Neuronal stem cell (in vitro differentiated cells): Measurements from ENCODE around the gene TMEM86B.
A peak's percentile ranks its signal among the peaks of the same experiment; 100 is the strongest.

ENCODE experiments used
- DNase-seq: peaks from one replicate; pipeline ENCODE4 v3.0.0-alpha.2; 2013; ENCODE audit warnings: low spot score
- H2AFZ ChIP-seq: one replicate; pipeline ENCODE4 v1.6.1; 2013; ENCODE audit warnings: mild to moderate bottlenecking, low read length, inconsistent platforms
- H2AK5ac ChIP-seq: 2 replicates; pipeline ENCODE4 v1.6.1; 2013; ENCODE audit warnings: low read depth, mild to moderate bottlenecking, inconsistent platforms, low read length, moderate library complexity, mixed read lengths
- H2BK120ac ChIP-seq: 2 replicates; pipeline ENCODE4 v1.6.1; 2013; ENCODE audit warnings: low read depth, mild to moderate bottlenecking, inconsistent platforms, low read length, moderate library complexity, mixed read lengths
- H2BK12ac ChIP-seq: one replicate; pipeline ENCODE4 v1.6.1; 2013; ENCODE audit warnings: low read length, inconsistent platforms
- H2BK15ac ChIP-seq: 2 replicates; pipeline ENCODE4 v1.6.1; 2013; ENCODE audit warnings: mild to moderate bottlenecking, low read length, inconsistent platforms, mixed read lengths
- H2BK5ac ChIP-seq: one replicate; pipeline ENCODE4 v1.6.1; 2013; ENCODE audit warnings: inconsistent platforms, mild to moderate bottlenecking, low read length, moderate library complexity
- H3K14ac ChIP-seq: one replicate; pipeline ENCODE4 v1.6.1; 2013; ENCODE audit warnings: low read length, inconsistent platforms
- H3K18ac ChIP-seq: 2 replicates; pipeline ENCODE4 v1.6.1; 2013; ENCODE audit warnings: low read length, inconsistent platforms
- H3K23ac ChIP-seq: 2 replicates; pipeline ENCODE4 v1.6.1; 2013; ENCODE audit warnings: low read depth, mild to moderate bottlenecking, mixed read lengths, low read length, inconsistent platforms; ENCODE audit not compliant: poor library complexity
- H3K27ac ChIP-seq: replicated peaks from 3 replicates; pipeline ENCODE4 v1.5.1; 2013; ENCODE audit warnings: low read length, inconsistent platforms
- H3K27me3 ChIP-seq, 3 experiments: 2 replicates each; pipeline ENCODE4 v1.6.1; 2013; ENCODE audit warnings: low read length in 3 of 3, mild to moderate bottlenecking in 2 of 3, inconsistent platforms in 1 of 3, low read depth in 1 of 3, mixed read lengths in 1 of 3, moderate library complexity in 1 of 3; ENCODE audit not compliant: control insufficient read depth in 3 of 3, insufficient read depth in 3 of 3
- H3K36me3 ChIP-seq, 2 donors: replicated peaks in 1 of 2; 2 replicates each; pipeline ENCODE4 v1.6.1; 2013; ENCODE audit warnings: low read length in 2 of 2; ENCODE audit not compliant: control insufficient read depth in 2 of 2, insufficient read depth in 2 of 2
- H3K4ac ChIP-seq: 2 replicates; pipeline ENCODE4 v1.6.1; 2013; ENCODE audit warnings: inconsistent platforms, mild to moderate bottlenecking, low read length, moderate library complexity
- H3K4me1 ChIP-seq, 2 donors: 1 replicate in 1 of 2; 2 replicates in 1 of 2; pipeline ENCODE4 v1.6.1; 2013; ENCODE audit warnings: low read length in 2 of 2, low read depth in 1 of 2; ENCODE audit not compliant: control insufficient read depth in 2 of 2, insufficient read depth in 1 of 2
- H3K4me2 ChIP-seq: one replicate; pipeline ENCODE4 v1.6.1; 2013; ENCODE audit warnings: mild to moderate bottlenecking, low read length, inconsistent platforms; ENCODE audit not compliant: insufficient read depth, poor library complexity, severe bottlenecking
- H3K4me3 ChIP-seq, 2 donors: 2 replicates each; pipeline ENCODE4 v1.5.1; 2013; ENCODE audit warnings: low read length in 2 of 2, mild to moderate bottlenecking in 2 of 2, inconsistent platforms in 1 of 2, moderate library complexity in 1 of 2
- H3K79me1 ChIP-seq: one replicate; pipeline ENCODE4 v1.6.1; 2013; ENCODE audit warnings: low read depth, mild to moderate bottlenecking, inconsistent platforms, low read length, moderate library complexity
- H3K9ac ChIP-seq: one replicate; pipeline ENCODE4 v1.6.1; 2013; ENCODE audit warnings: mild to moderate bottlenecking, low read depth, low read length, inconsistent platforms; ENCODE audit not compliant: poor library complexity
- H3K9me3 ChIP-seq, 2 donors: replicated peaks in 1 of 2; 2 replicates each; pipeline versions ENCODE3 to v1.6.1; 2013; ENCODE audit warnings: low read length in 2 of 2, mild to moderate bottlenecking in 2 of 2, inconsistent platforms in 1 of 2, low read depth in 1 of 2, mixed read lengths in 1 of 2, moderate library complexity in 1 of 2; ENCODE audit not compliant: control insufficient read depth in 2 of 2, insufficient read depth in 1 of 2
- H4K8ac ChIP-seq: one replicate; pipeline ENCODE4 v1.6.1; 2013; ENCODE audit warnings: low read depth, mild to moderate bottlenecking, inconsistent platforms, low read length, moderate library complexity
- H4K91ac ChIP-seq: one replicate; pipeline ENCODE4 v1.6.1; 2013; ENCODE audit warnings: low read length, low read depth, mild to moderate bottlenecking, inconsistent platforms; ENCODE audit not compliant: poor library complexity
- WGBS, 2 donors: extraction: QIAGEN DNeasy Blood & Tissue Kit; methylation state at CpG; one replicate each; pipeline ENCODE4 v1.1.7; 2013; ENCODE audit warnings: missing lambda C conversion rate in 2 of 2, mixed read lengths in 1 of 2; ENCODE audit not compliant: insufficient read length in 2 of 2, insufficient replicate concordance in 1 of 2; ENCODE audit errors: extremely low coverage in 2 of 2; 5-methylcytosine and 5-hydroxymethylcytosine counted together

The TMEM86B gene

GRCh38 chr19:55245236-55245904 lies 16.8 kb upstream of the TMEM86B start:
- Histone ChIP-seq H3K9me3 (peaks cover 0 to 2% of the 10 kb centered on the region in 2 donors), H2BK120ac (no peak overlapping the region), H3K4me2 (no peak overlapping the region), H3K18ac (no peak overlapping the region), H3K27me3 (no peaks in the 10 kb centered on the region), H4K8ac (no peak overlapping the region), H3K23ac (peak overlapping the region; percentile 34), H3K4me3 (no peak overlapping the region), H2BK15ac (no peak overlapping the region), H4K91ac (no peak overlapping the region), H2AK5ac (no peak overlapping the region), H3K4ac (no peak overlapping the region), H2BK5ac (peak overlapping the region; percentile 24), H3K27ac (no peak overlapping the region), H3K4me1 (no peaks in the 10 kb centered on the region), H3K9ac (no peak overlapping the region), H3K36me3 (peaks cover 46 to 74% of the 10 kb centered on the region in 2 donors), H3K79me1 (peaks cover 25% of the 10 kb centered on the region), H3K14ac (no peak overlapping the region), H2AFZ (no peak overlapping the region), H2BK12ac (no peak overlapping the region)
- no peak for DNase-seq
- whole genome bisulfite sequencing, 2 donors, result no CpG with 5 or more reads among the region's 23 CpGs

- peaks cover 23% of the 10 kb centered on the region for H3K79me1 ChIP-seq
- H4K8ac ChIP-seq, result no peak overlapping the region
- no peaks in the 10 kb centered on the region for H3K4me1 ChIP-seq
- H3K23ac ChIP-seq, result no peak overlapping the region
- no peak overlapping the region for H2BK12ac ChIP-seq
- peaks cover 54 to 83% of the 10 kb centered on the region in 2 donors for H3K36me3 ChIP-seq
- no peak overlapping the region for H2AFZ ChIP-seq
- no peak overlapping the region for H3K18ac ChIP-seq
- H3K27me3 ChIP-seq, result no peaks in the 10 kb centered on the region
- DNase-seq, result no peak
- no peak overlapping the region for H3K4ac ChIP-seq
- no peak overlapping the region for H2BK15ac ChIP-seq
- peaks cover 0 to 2% of the 10 kb centered on the region in 2 donors for H3K9me3 ChIP-seq
- H2BK5ac ChIP-seq, result peak overlapping the region; percentile 24
- no peak overlapping the region for H4K91ac ChIP-seq
- H2BK120ac ChIP-seq, result no peak overlapping the region
- no peak overlapping the region for H3K4me2 ChIP-seq
- no CpG with 5 or more reads among the region's 12 CpGs for WGBS, 2 donors
- H3K9ac ChIP-seq, result no peak overlapping the region
- no peak overlapping the region for H3K4me3 ChIP-seq
- H3K27ac ChIP-seq, result no peak overlapping the region
- no peak overlapping the region for H3K14ac ChIP-seq
- H2AK5ac ChIP-seq, result no peak overlapping the region
These were observed 15.6 kb upstream of the TMEM86B start for GRCh38 chr19:55244004-55244680.

GRCh38 chr19:55242517-55242916 lies 14.0 kb upstream of the TMEM86B start:
- Histone ChIP-seq H3K4ac (no peak overlapping the region), H4K91ac (no peak overlapping the region), H3K4me1 (no peaks in the 10 kb centered on the region), H2BK120ac (no peak overlapping the region), H2BK12ac (no peak overlapping the region), H3K36me3 (peaks cover 61 to 92% of the 10 kb centered on the region in 2 donors), H2AK5ac (no peak overlapping the region), H3K4me2 (no peak overlapping the region), H3K27ac (no peak overlapping the region), H3K14ac (no peak overlapping the region), H2AFZ (no peak overlapping the region), H3K4me3 (no peak overlapping the region), H3K9me3 (peaks cover 0 to 1% of the 10 kb centered on the region in 2 donors), H2BK15ac (no peak overlapping the region), H3K9ac (no peak overlapping the region), H3K18ac (no peak overlapping the region), H3K27me3 (no peaks in the 10 kb centered on the region), H4K8ac (no peak overlapping the region), H2BK5ac (no peak overlapping the region), H3K79me1 (peaks cover 12% of the 10 kb centered on the region), H3K23ac (no peak overlapping the region)
- WGBS, 2 donors, result no CpG with 5 or more reads among the region's 7 CpGs
- DNase-seq, result no peak

GRCh38 chr19:55241935-55242464 lies 13.4 kb upstream of the TMEM86B start:
- Histone ChIP-seq H2BK5ac (no peak overlapping the region), H3K18ac (no peak overlapping the region), H3K9ac (no peak overlapping the region), H4K91ac (no peak overlapping the region), H3K23ac (no peak overlapping the region), H3K27me3 (no peaks in the 10 kb centered on the region), H2BK15ac (no peak overlapping the region), H3K4me1 (no peaks in the 10 kb centered on the region), H3K9me3 (peaks cover 0 to 2% of the 10 kb centered on the region in 2 donors), H3K4me2 (no peak overlapping the region), H3K4me3 (no peak overlapping the region), H3K79me1 (peaks cover 11% of the 10 kb centered on the region), H2AK5ac (no peak overlapping the region), H2BK120ac (no peak overlapping the region), H3K27ac (no peak overlapping the region), H3K36me3 (peaks cover 66 to 94% of the 10 kb centered on the region in 2 donors), H2AFZ (no peak overlapping the region), H3K14ac (no peak overlapping the region), H4K8ac (no peak overlapping the region), H2BK12ac (no peak overlapping the region), H3K4ac (no peak overlapping the region)
- no CpG with 5 or more reads among the region's 16 CpGs for WGBS, 2 donors
- no peak for DNase-seq
